PC-9 (cell line): ENCODE data around the gene ATP6V1G2.

Experiments used
- CTCF ChIP-seq: fragments of 200-600 bp; sonication (generic); conservative IDR thresholded peaks from 2 replicates; pipeline ENCODE4 v1.6.1; 2017; ENCODE audit warnings: mixed run types, antibody characterized with exemption, mild to moderate bottlenecking, moderate library complexity
- EZH2 ChIP-seq: fragments of 200-600 bp; sonication (generic); IDR thresholded peaks from 2 replicates; pipeline ENCODE4 v1.8.0; 2017; ENCODE audit warnings: antibody characterized with exemption, low read depth

- TF ChIP-seq CTCF: no peak
- no peak for TF ChIP-seq EZH2
These were observed 28.0 kb upstream of the ATP6V1G2 start for GRCh38 chr6:31574106-31575061.
